ENCODE results near the gene SORCS2.

The SORCS2 gene

DNA sequence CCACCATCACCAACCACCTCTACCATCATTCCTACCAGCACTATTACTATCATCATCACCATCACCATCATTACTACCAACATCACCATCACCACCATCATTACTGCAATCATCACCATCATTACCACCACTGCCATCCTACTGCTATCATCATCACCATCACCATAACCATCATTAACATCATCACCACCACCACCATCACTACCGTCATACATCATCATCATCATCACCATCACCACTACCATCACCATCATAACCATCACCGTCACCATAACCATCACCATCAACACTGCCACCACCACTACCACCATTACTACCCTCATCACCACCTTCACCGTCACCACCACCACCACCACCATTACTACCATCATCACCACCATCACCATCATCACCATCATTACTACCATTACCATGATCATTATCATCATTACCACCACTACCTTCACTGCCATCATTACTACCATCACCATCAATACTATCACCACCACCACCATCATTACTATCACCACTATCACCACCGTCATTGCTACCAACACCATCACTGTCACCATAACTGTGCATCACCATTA is 170.6 kb downstream of the SORCS2 start:
- no peak for DNase-seq

GRCh38 chr4:7364979-7365378 is 172.6 kb downstream of the SORCS2 start:
- DNase-seq: no peak

GRCh38 chr4:7365462-7366179 is 173.3 kb downstream of the SORCS2 start:
- no peak for DNase-seq

GRCh38 chr4:7366180-7366945 is 174.0 kb downstream of the SORCS2 start:
- no peak for DNase-seq

DNA sequence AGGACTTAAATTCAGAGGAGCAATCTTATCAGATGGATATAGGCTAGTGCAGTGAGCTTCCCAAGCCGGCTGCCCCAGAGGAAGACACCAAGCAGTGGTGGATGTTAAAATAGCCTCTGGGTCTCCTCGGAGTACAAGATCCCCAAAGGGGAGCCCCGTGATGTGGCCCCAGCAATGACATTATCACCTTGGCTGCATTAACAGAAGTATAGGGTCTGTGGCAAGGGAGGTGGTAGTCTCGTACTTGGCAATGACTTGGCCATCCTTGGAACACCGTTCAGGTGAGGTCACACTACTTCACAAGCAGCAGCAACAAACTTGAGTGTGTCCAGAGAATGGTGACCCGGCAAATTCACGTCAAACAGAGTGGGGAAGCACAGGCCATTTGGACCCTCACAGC is 174.6 kb downstream of the SORCS2 start:
- no peak for DNase-seq

DNA sequence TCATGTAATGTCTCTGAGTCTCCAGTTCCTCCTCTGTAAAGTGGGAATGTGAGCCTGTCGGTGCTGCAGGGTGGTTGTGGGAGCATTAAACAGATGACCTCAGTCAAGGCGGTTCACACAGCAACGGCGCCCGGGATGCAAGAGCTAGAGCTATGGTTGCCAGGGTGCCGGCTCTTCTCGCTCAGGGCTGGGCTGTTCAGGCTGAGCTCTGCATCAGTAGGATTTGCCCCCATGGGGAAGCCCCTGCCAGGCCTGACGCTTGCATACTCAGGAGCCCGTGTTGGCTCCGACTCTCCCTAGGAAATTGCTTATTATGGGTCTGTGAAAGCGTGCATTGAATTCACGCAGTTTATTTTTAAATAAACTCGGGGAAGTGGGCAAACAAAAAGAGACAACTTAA is 175.1 kb downstream of the SORCS2 start:
- DNase-seq: no peak

- no peak for DNase-seq
Measured at GRCh38 chr4:7367864-7368277, 175.5 kb downstream of the SORCS2 start.

GRCh38 chr4:7368296-7368695 is 176.0 kb downstream of the SORCS2 start:
- no peak for DNase-seq

- DNase-seq: no peak
Measured at GRCh38 chr4:7369511-7369910, 177.2 kb downstream of the SORCS2 start.

DNA sequence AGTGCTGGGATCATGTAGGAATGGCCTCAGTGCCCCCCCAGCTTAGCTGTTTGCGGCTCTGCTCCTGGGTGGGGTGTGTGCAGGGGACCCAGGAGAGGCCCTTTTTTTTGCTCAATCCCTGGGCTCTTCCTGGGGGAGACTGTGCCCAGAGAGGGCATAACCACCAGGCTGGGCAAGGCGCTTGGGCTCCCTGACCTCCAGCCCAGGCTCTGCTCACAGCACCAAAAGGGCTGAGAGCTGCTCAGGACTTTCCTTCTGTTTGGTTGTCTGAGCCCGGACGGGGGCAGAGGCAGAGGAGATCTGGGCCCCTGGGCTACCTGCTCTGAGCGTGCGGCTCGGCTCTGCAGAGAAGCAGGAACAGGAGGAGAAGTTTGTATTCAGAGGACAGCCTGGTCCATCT is 177.7 kb downstream of the SORCS2 start:
- no peak for DNase-seq

DNA sequence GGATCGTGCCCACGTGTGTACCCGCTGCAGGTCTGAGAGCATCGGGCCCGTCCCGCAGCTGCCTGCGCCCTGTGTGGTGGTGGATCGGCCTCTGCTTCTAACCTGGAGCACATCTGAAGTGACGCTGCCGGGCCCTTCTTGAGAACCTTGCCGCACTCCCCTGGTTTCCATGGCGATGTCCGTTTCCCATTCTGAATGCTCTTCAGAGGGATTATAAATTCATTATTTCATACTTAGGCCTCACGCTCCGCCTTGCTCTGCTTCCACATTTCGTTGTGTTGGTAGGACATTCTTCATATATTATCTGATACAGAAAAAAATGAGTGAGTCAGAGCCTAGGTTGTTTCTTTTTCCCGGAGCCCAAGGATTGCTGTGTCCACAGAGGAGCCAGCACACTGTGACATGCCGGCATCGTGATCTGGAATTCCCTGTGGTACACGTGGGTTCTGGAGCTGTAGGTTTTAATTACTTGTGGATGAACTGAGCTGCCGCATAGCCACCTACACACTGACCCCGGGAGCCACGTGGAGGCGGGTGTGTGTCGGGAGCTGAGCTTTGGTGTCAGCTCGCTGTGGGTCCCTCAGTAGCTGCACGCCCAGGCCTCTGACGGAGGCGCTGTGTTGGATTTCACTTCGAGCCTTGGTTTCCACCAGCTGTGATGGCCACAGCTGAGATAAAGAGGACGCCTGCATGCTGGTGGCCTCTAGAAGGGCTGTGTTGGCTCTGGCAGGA is 179.0 kb downstream of the SORCS2 start:
- no peak for DNase-seq

GRCh38 chr4:7372673-7373072 is 180.3 kb downstream of the SORCS2 start:
- DNase-seq: no peak

DNA sequence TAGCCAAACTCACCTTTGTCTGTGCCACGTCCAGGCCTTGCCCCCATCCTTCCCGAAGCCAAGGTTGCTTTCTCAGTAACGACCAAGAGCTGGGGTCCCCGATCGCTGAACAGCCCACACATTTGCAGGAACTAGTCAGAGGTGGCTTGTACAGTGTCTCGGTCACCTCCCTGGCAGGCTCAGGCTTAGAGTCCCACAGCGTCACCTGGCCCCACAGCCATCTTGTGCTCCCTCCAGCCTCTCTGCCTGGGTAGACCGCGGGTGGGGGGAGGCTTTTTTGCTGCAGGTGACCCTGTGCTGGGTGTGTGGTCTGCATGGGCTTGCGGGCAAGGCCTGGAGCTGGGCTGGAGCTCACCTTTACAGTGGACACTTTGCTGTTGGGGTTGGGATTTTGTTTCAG is 182.2 kb downstream of the SORCS2 start:
- no peak for DNase-seq

- no peak for DNase-seq
Measured at GRCh38 chr4:7375427-7375826, 183.1 kb downstream of the SORCS2 start.

DNA sequence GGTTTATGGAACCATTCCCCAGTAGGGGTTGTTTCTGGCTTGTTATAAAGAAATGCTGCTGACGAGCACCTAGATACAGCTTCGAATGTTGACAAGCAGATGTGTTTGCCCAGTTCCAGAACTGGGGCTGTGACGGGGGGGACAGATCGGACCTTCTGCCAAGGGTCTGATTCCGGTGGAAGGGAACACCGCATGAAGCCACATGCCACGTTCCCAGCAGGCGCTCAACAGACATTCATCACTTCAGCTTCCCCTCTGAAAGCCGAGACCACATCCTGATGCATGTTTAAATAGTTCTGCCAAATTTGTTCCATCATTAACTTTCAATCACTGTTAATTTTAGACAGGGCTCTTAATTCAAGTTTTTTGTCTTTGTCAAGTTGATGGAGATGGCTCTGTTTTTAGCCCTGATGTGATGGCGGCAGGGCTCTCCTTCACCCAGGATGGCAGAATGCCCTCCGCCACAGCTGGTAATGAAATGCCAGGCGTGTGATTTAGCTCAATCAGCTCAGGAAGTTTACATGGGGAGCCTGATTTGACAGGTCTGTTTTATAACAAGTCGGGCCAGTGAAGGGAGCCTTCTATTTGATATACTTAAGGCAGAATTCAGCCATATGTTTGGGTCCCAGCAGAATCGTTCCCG is 185.0 kb downstream of the SORCS2 start:
- DNase-seq: no peak

DNA sequence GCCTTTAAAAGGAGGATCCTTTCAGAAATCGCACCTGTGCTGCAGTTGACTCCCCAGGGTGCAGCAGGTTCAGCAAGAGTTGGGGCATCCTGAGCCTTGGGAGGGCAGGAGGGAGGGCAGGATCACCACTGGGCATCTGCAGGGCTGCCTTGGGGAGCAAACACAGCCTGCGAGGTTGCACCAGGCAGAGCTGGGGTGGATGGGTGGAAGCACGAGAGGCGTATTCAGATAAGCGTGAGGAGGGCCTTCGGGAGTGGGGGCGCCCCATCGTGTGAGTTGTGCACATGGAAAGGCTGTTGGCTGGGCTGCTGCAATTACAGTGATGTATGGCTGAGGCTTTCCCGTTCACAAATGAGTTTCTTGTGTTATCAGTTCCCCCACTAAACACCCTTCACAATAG is 186.8 kb downstream of the SORCS2 start:
- DNase-seq: no peak

GRCh38 chr4:7379719-7380118 is 187.4 kb downstream of the SORCS2 start:
- DNase-seq: no peak

DNA sequence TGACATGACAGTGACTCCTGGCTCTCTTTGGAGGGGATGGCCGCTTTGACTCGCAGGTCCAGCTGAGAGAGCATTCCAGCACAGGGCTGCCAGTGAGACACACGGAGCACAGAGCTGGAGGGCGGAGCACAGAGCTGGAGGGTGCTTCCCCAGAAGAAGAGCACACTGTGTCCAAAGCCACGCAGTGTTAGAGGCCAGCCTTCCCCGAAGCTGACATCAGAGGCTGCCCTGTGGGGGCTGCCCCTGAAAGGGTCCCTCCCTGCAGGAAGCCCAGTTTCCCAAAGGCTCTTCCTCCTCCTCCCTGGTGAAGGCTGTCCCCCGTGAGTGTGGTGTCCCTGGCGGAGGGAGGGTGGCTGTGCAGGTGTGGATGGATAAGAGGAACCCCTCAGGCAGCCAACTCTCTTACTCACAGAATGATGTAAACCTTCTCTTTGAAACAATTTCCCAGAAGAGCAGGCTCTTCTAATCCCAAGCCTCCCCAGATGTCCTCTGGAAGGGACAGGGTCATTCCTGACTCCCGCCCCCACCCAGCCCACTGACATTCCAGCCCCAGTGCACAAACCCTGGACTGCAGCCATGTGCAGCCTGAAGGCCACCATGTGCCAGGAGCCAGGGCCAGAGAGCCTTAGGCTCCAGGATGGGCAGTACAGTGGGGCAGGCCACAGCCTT is 189.0 kb downstream of the SORCS2 start:
- DNase-seq: no peak

DNA sequence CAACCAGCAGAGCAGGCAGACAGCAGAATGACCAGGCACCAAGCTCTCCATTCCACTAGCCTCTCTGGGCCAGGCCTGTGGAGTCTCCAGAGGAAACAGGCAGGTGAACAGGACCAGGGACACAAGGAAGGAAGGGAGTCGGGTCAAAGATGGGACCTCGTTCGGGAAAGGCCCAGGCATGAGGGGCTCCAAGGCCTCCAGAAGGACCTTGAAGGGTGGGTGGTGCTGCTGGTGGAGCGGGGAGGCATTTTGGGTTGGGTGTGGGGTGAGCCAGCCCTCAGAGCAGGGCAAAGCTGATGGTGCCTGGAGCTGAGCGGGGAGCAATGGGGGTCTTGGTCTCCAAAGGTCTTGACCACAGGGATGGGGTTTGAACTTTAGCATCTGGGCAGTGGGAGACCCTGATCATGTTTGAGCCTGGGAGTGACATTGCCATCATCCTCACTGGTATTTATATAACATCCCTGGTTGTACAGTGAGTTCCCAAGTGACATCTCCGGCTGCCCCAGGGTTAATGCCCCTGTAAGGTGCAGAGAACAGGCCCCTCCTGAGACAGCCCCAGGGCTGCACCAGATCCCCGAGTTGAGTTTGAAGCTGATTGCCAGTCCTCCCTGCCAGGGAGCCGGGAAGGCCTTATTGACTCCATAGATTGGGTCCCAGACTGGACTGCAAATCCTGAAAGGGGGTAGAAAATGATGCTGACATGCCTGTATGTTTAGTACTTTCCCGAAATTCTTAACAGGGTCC is 189.7 kb downstream of the SORCS2 start:
- DNase-seq: no peak

DNA sequence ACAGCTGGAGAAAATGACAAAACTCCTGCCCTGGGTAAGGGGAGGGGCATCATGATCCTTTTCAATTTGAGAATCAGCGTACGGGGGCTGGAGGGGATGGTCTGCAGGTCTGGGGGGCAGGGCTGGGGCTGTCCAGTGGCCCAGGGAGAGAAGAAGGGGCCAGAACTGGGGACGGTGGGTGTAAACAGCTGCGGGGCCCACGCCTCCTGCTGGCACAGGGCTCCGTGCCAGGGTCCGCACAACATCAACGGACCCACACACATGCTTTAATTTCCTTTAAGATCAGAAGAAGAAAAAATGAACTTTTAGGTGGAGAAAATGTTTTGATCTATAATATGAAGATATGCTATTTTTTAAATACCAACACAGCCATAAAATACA is 190.3 kb downstream of the SORCS2 start:
- no peak for DNase-seq

- DNase-seq: no peak
Measured at GRCh38 chr4:7383266-7383665, 190.9 kb downstream of the SORCS2 start.

All from stimulated activated CD8-positive, alpha-beta memory T cell treated with anti-CD3 and anti-CD28 coated beads, Interleukin-4, amount 100 ng/mL, for 48 hours (primary cell).